ENCODE results near the gene CTSD. TPM values are rescaled to one million over a fixed set of nuclear protein-coding genes. Genes with fewer than 3 reads are reported as not detected.
"Not testable (repeated sequence)": the region's sequence is repeated elsewhere in the genome, so short reads cannot be mapped to it uniquely, and the experiment has no call there.

Gene CTSD
- total RNA-seq (2022) (366 and 367 TPM in 2 replicates), Bru-seq, nascent RNA (percentile 85 among the genes with signal in this experiment), BruChase-seq, experiment 1, labeled RNA remaining after a 6-hour chase (percentile 98 among the genes with signal in this experiment), BruChase-seq, experiment 2, labeled RNA remaining after a 2-hour chase (percentile 92 among the genes with signal in this experiment)
- long read RNA-seq, transcript CTSD-201 (9 exons, 2,123 nt): major isoform, 841 of 929 reads
- long read RNA-seq, partial matches to known transcripts: 56 of 929 reads
- long read RNA-seq, other reads (novel, unspliced or antisense): 30 of 929 reads

DNA sequence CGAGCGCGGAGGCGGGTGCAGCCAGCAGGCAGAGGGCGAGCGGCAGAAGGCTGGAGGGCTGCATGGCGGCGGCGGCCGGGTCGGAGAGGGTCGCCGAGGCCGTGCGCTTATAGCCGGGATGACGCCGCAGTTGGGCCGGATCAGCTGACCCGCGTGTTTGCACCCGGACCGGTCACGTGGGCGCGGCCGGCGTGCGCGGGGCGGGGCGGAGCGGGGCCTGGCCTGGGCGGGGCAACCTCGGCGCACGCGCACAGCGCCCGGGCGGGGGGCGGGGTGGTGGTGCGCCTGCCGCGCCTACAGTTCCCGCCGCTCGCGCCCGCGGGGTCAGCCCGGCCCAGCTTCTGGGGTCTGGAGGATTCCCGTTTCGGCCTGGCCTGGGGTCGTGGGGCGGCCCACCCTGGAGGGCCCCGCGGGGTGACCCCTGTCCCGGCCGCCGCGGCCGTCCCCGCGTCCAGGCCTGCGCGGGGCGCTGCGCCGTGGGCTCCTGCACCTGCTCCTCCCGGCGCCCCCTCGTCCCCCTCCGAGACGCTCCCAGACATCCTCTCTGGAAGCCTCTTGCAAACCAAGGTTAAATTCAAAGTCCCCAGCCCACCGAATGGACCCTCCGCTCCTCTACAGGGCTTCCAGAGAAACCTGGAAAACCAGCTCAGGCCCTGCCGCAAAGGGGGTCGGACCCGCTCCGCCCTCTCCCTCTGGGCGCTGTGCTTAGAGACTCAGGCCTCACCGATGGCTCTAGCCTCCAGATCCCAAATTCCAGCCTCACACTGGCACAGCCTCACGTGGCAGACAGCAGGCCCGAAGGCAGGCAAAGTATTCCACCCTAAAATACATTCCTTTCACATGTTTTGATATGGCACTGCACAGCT is at the start of gene CTSD:
Gene CTSD (minus strand): TSS at position 132 of the 866 bp plus-strand sequence. CDS start 68 bp downstream, at position 64.
- intact Hi-C loops (cut with micrococcal nuclease): no loop called here
- H3K27ac Mint-ChIP-seq (ENCODE audit: low read depth, unreplicated experiment): peak within 1 kb of the TSS; percentile 39
- H3K9me3 Mint-ChIP-seq (ENCODE audit: unreplicated experiment): no peaks in the 10 kb centered on the region
- peaks cover 10% of the 10 kb centered on the region for H3K4me1 Mint-ChIP-seq (ENCODE audit: insufficient read depth, unreplicated experiment)
- TF ChIP-seq, protein P1, sequence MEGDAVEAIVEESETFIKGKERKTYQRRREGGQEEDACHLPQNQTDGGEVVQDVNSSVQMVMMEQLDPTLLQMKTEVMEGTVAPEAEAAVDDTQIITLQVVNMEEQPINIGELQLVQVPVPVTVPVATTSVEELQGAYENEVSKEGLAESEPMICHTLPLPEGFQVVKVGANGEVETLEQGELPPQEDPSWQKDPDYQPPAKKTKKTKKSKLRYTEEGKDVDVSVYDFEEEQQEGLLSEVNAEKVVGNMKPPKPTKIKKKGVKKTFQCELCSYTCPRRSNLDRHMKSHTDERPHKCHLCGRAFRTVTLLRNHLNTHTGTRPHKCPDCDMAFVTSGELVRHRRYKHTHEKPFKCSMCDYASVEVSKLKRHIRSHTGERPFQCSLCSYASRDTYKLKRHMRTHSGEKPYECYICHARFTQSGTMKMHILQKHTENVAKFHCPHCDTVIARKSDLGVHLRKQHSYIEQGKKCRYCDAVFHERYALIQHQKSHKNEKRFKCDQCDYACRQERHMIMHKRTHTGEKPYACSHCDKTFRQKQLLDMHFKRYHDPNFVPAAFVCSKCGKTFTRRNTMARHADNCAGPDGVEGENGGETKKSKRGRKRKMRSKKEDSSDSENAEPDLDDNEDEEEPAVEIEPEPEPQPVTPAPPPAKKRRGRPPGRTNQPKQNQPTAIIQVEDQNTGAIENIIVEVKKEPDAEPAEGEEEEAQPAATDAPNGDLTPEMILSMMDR (IDR thresholded peaks at IDR 0.05; ENCODE audit: unreplicated experiment): no peak
- POLR2A ChIA-PET: interaction anchor here (0.6 to 4.4 kb wide), 14 partner anchors 8 to 113 kb away, joined by 3 to 29 read pairs (median 4); partner anchors contain the start of genes IFITM10 and SYT8
- DNase-seq (ENCODE audit: unreplicated experiment): peak; percentile 76
- peak within 1 kb of the TSS; percentile 77 for H3K4me3 Mint-ChIP-seq (ENCODE audit: unreplicated experiment)
- CTCF ChIA-PET: interaction anchor here (0.7 to 1.3 kb wide), 6 partner anchors 10 to 99 kb away, joined by 3 to 6 read pairs (median 4); partner anchors contain the start of gene SYT8
- H3K27me3 Mint-ChIP-seq (ENCODE audit: insufficient read depth, unreplicated experiment): no peaks in the 10 kb centered on the region
- no TSS peak for BruUV-seq (replicated peaks)
- peaks cover 15% of the 10 kb centered on the region for H3K36me3 Mint-ChIP-seq (ENCODE audit: insufficient read depth, unreplicated experiment)

DNA sequence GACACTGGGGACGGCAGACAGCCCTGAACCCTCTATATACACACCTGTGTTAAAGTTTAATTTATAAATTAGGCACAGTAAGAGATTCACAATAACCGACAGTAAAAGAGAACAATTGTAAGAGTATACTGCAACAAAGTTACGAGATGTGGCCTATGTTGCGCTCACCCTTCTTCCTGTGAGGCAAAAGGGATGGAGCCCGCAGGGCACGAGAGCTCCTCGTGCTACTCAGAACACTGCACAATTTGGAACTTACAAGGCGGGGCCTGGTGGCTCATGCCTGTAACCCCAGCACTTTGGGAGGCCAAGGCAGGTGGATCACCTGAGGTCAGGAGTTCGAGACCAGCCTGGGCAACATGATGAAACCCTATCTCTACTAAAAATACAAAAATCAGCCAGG is 49.6 kb upstream of the CTSD start:
- H3K4me1 Mint-ChIP-seq (ENCODE audit: insufficient read depth, unreplicated experiment); CTCF ChIA-PET; H3K27ac Mint-ChIP-seq (ENCODE audit: low read depth, unreplicated experiment); BruUV-seq (replicated peaks); DNase-seq (ENCODE audit: unreplicated experiment); H3K36me3 Mint-ChIP-seq (ENCODE audit: insufficient read depth, unreplicated experiment); H3K4me3 Mint-ChIP-seq (ENCODE audit: unreplicated experiment); H3K27me3 Mint-ChIP-seq (ENCODE audit: insufficient read depth, unreplicated experiment); H3K9me3 Mint-ChIP-seq (ENCODE audit: unreplicated experiment); intact Hi-C loops (cut with micrococcal nuclease): not testable (repeated sequence)
- POLR2A ChIA-PET: interaction anchor here (2.1 kb wide), 1 partner anchor 8 kb away, joined by 4 read pairs; no protein-coding TSS in a partner anchor

DNA sequence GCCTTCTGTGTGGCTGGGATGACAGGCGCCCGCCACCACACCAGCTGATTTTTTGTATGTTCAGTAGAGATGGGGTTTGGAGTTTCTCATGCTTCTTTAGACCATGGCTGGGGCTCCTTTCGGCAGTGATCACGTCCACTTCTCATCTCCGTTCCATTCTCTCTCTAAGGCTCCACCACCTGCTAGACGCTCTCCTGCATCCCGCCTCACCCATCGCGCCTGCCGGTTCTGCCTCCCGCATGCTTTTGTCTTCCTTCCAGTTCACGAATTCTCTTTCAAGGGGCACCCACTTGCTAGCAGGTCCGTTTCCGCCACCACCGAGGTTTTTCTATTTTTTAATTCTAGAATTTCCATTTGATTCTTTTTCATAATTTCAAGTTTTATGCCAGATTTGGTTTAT is 49.1 kb upstream of the CTSD start:
- CTCF ChIA-PET: no interaction called here
- H3K27me3 Mint-ChIP-seq (ENCODE audit: insufficient read depth, unreplicated experiment): no peaks in the 10 kb centered on the region
- H3K4me3 Mint-ChIP-seq (ENCODE audit: unreplicated experiment): no peak overlapping the region
- no peaks in the 10 kb centered on the region for H3K9me3 Mint-ChIP-seq (ENCODE audit: unreplicated experiment)
- intact Hi-C loops (cut with micrococcal nuclease): no loop called here
- no peaks in the 10 kb centered on the region for H3K4me1 Mint-ChIP-seq (ENCODE audit: insufficient read depth, unreplicated experiment)
- no peak for DNase-seq (ENCODE audit: unreplicated experiment)
- no peaks in the 10 kb centered on the region for H3K36me3 Mint-ChIP-seq (ENCODE audit: insufficient read depth, unreplicated experiment)
- TF ChIP-seq, protein P1 (IDR thresholded peaks at IDR 0.05; ENCODE audit: unreplicated experiment): no peak
- POLR2A ChIA-PET: no interaction called here
- BruUV-seq (replicated peaks): no TSS peak
- no peak overlapping the region for H3K27ac Mint-ChIP-seq (ENCODE audit: low read depth, unreplicated experiment)

DNA sequence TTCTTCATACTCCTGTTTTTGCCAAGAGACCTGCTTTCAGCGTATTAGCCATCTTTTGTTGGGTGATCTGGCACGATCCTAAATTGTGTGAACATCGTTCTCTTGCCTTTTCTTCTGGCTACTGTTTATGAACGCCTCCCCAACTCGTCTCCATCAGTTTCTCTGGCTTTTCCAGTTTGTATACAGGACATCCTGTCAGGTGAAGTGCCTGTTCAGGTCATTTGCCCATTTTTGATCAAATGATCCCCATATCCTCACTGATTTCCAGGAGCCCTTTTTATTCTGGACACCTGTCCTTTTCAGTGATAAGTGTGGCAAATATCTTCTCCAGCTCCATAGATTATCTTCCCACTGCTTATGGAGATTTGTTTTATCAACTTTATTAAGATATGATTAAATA is 48.5 kb upstream of the CTSD start:
- H3K9me3 Mint-ChIP-seq (ENCODE audit: unreplicated experiment): no peaks in the 10 kb centered on the region
- no peak overlapping the region for H3K4me3 Mint-ChIP-seq (ENCODE audit: unreplicated experiment)
- ChIA-PET CTCF (interaction anchor here (1.4 kb wide), 1 partner anchor 159 kb away, joined by 4 read pairs; no protein-coding TSS in a partner anchor), POLR2A (no interaction called here)
- H3K27me3 Mint-ChIP-seq (ENCODE audit: insufficient read depth, unreplicated experiment): no peaks in the 10 kb centered on the region
- BruUV-seq (replicated peaks): no TSS peak
- H3K4me1 Mint-ChIP-seq (ENCODE audit: insufficient read depth, unreplicated experiment): no peaks in the 10 kb centered on the region
- H3K27ac Mint-ChIP-seq (ENCODE audit: low read depth, unreplicated experiment): no peak overlapping the region
- intact Hi-C loops (cut with micrococcal nuclease): no loop called here
- no peak for DNase-seq (ENCODE audit: unreplicated experiment)
- TF ChIP-seq, protein P1 (IDR thresholded peaks at IDR 0.05; ENCODE audit: unreplicated experiment): no peak
- H3K36me3 Mint-ChIP-seq (ENCODE audit: insufficient read depth, unreplicated experiment): no peaks in the 10 kb centered on the region
